Immature natural killer cell (primary cell): Measurements from ENCODE around the gene NDUFAF7. TPM values are rescaled to one million over a fixed set of nuclear protein-coding genes. Genes with fewer than 3 reads are reported as not detected.
"Not testable (repeated sequence)": the region's sequence is repeated elsewhere in the genome, so short reads cannot be mapped to it uniquely, and the experiment has no call there.

Source experiments
- DNase-seq, 3 donors: peaks; one replicate each; pipeline ENCODE4 v3.0.0; 2022; ENCODE audit warnings: mixed read lengths in 1 of 3
- H3K27ac Mint-ChIP-seq, 6 donors: one replicate each; pipeline ENCODE4 v1.8.0; 2020; ENCODE audit warnings: mixed read lengths in 6 of 6, mild to moderate bottlenecking in 5 of 6, inconsistent platforms in 4 of 6, moderate library complexity in 3 of 6
- H3K27me3 Mint-ChIP-seq, 3 donors: one replicate each; pipeline ENCODE4 v1.8.0; 2020 to 2021; ENCODE audit warnings: low read depth in 3 of 3, mild to moderate bottlenecking in 3 of 3, mixed read lengths in 3 of 3, moderate library complexity in 3 of 3, inconsistent platforms in 1 of 3
- H3K36me3 Mint-ChIP-seq, 3 donors: one replicate each; pipeline ENCODE4 v1.8.0; 2020; ENCODE audit warnings: mixed read lengths in 3 of 3, inconsistent platforms in 2 of 3, mild to moderate bottlenecking in 2 of 3
- H3K4me1 Mint-ChIP-seq, 2 donors: one replicate each; pipeline ENCODE4 v1.8.0; 2020; ENCODE audit warnings: inconsistent platforms in 2 of 2, mild to moderate bottlenecking in 2 of 2, mixed read lengths in 2 of 2, moderate library complexity in 1 of 2
- H3K4me3 Mint-ChIP-seq, 5 donors: one replicate each; pipeline ENCODE4 v1.8.0; 2020; ENCODE audit warnings: mild to moderate bottlenecking in 5 of 5, mixed read lengths in 5 of 5, inconsistent platforms in 3 of 5, moderate library complexity in 3 of 5
- H3K9me3 Mint-ChIP-seq, 6 donors: one replicate each; pipeline ENCODE4 v1.8.0; 2020; ENCODE audit warnings: mild to moderate bottlenecking in 6 of 6, mixed read lengths in 6 of 6, inconsistent platforms in 4 of 6, moderate library complexity in 3 of 6
- polyA plus RNA-seq, 3 donors: library from polyadenylated mRNA; unstranded; fragments of 300-500 nt; fragmentation: Illumina TruSeq; gene quantifications; one replicate each; pipeline ENCODE4 v1.2.3, GENCODE V29; 2021

The NDUFAF7 gene, protein sequence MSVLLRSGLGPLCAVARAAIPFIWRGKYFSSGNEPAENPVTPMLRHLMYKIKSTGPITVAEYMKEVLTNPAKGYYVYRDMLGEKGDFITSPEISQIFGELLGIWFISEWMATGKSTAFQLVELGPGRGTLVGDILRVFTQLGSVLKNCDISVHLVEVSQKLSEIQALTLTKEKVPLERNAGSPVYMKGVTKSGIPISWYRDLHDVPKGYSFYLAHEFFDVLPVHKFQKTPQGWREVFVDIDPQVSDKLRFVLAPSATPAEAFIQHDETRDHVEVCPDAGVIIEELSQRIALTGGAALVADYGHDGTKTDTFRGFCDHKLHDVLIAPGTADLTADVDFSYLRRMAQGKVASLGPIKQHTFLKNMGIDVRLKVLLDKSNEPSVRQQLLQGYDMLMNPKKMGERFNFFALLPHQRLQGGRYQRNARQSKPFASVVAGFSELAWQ
- polyA plus RNA-seq: 1 to 10 TPM; 5.9 to 8.1 (median 7.7) TPM

DNA sequence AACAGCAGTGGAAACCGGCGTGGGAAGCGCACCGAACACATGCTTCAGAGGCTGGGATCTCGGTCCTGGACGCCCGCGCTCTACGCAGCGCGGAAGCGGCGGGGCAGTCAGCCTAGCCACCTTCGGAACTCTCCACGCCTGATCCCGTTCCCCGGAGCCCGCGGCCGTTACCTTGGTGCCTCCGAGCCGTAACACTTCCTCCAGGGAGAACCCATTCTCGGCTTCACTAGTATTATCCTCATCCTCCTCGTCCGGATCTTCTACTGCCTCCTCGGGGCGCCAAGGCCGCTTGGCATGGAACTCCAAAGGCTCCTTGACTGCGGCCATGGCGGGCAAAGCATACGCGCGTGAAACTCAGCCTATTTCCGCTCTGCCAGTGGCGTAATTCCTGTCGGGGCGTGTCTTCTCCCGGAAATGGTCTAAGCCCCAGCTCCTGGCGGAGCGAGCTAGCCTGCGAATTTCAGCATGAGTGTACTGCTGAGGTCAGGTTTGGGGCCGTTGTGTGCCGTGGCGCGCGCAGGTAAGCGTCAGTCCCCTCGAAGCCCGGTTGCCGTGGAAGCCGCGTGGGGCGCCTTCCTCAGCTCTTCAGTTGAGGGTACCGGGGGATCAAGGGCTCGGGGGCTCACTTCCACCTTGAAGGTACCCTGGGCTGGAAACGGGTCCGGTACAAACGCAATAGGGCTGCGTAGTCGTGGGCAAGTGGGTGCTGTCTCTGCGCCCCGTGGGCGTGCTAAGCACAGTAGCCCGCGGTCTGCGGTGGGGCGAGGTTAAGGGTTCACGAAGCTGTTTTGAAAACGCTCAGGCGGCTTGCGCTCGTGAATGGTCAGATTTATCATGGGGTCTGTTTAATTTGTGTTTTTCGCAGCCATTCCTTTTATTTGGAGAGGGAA, at the start of gene NDUFAF7, which contains the start of gene CEBPZ:
Gene NDUFAF7 (plus strand): TSS at position 418 of the 890 bp plus-strand sequence. CDS start 48 bp downstream, at position 466.
Gene CEBPZ (minus strand): TSS at position 356 of the 890 bp plus-strand sequence. CDS start 29 bp downstream, at position 327.
- Mint-ChIP-seq H3K4me1 (peaks cover 8 to 27% of the 10 kb centered on the region in 2 donors), H3K4me3 (no peak within 1 kb of the TSS), H3K9me3 (no peaks in the 10 kb centered on the region), H3K27me3 (peaks cover 0 to 3% (median 0%) of the 10 kb centered on the region in 3 donors), H3K27ac (no peak within 1 kb of the TSS), H3K36me3 (peaks cover 20 to 23% (median 20%) of the 10 kb centered on the region in 3 donors)
- peak; percentile 86 for DNase-seq

DNA sequence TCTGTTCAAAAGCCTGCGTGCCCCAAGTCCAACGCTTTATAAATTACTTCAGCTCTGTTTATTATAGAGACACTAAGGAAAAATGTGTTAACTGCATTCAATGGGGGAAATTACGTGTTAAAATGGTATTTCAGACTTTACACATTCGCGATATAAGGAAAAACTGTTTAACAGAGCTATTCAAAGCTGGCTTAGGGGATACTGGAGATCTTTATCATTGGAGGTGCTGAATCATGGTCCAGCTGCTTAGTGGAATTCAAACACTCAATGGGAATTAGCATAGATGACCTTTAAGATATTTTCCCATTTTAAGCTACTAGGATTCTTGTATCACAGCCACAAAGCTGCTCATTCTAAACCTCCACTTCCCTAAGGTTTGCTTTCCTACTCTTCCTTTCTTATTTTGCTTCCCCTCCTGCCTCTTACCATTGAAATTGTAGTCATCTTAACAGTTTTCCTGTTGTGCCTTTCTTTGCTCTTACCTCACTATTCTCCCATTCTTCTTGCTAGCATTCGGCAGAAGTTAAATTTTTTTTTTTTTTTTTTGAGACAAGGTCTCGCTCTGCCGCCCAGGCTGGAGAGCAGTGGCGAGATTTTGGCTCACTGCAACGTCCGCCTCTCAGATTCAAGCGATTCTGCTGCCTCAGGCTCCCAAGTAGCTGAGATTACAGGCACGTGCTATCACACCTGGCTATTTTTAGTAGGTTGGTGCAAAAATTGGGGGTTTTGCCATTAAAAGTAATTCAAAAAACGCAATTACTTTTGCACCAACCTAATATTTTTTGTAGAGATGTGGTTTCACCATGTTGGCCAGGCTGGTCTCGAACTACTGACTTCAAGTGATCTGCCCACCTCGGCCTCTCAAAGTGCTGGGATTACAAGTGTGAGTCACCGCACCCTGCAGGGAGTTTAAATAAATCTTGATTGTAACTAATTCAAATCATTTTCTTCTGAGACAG, 49.5 kb upstream of the NDUFAF7 start:
- Mint-ChIP-seq H3K36me3 (no peaks in the 10 kb centered on the region), H3K4me1 (no peaks in the 10 kb centered on the region), H3K9me3 (no peaks in the 10 kb centered on the region), H3K4me3 (no peak overlapping the region), H3K27me3 (peaks cover 2 to 7% (median 6%) of the 10 kb centered on the region in 3 donors), H3K27ac (no peak overlapping the region)
- no peak for DNase-seq

DNA sequence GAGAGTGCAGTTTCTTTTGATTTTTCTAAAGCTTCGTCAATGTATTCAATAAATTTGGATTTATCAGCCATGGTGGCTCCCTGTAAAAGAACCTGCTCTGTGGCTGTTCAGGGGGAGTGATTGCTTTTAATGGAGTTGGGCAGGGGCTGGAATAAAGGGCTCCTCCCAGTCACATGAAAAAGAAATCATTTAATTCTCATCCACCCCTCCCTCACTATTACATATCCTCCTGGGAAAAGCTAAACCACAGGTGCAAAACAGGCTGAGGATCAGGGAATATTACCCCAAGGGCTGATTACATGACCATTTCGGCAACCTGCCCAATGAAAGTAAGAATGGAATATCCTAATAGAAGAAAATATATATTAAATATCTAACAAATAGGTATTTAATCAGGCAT, 42.9 kb upstream of the NDUFAF7 start, which contains the start of gene SULT6B1:
Gene SULT6B1 (minus strand): TSS at position 101 of the 400 bp plus-strand sequence. CDS start 30 bp downstream, at position 71.
- no peaks in the 10 kb centered on the region for H3K4me1 Mint-ChIP-seq
- H3K36me3 Mint-ChIP-seq: no peaks in the 10 kb centered on the region
- H3K4me3 Mint-ChIP-seq: no peak within 1 kb of the TSS
- H3K27ac Mint-ChIP-seq: peak within 1 kb of the TSS in 1 of 6 donors; percentile 45
- no peak for DNase-seq
- H3K9me3 Mint-ChIP-seq: no peaks in the 10 kb centered on the region
- peaks cover 3 to 6% (median 6%) of the 10 kb centered on the region in 3 donors for H3K27me3 Mint-ChIP-seq

DNA sequence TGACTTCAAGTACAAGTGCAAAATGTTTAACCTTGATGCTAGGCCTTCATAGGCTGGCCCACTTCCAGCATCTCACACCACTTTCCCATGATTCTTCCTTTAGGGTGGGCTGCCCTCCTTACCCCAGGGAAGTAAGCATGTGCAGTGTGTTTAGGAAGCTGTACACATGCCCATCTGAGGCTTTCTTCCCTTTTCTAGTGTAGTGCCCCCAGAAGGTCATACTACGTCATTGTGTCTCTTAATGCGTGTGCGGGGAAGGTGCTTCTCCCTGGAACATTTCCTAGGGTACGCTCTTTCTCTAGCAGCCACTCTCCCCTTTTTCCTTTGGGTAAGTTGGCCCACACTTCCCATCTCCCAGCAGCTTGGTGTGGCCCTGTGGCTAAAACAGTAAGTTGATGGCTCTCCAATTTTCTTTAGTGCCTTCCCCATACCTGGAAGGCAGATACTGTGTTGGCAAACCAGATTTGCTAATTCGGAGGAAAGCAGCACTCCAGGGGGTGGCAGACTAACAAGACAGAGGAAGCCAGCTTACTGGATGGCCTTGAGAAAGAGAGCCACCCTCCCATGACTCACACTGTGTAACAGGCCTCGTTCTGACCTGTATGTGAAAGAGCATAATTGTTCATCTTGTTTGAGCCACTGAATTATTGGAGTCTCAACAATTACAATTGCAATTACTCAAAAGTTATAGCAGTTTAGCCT, 41.9 kb upstream of the NDUFAF7 start:
- DNase-seq: no peak
- Mint-ChIP-seq H3K36me3 (no peaks in the 10 kb centered on the region), H3K4me1 (no peaks in the 10 kb centered on the region), H3K27me3 (peaks cover 3 to 6% (median 6%) of the 10 kb centered on the region in 3 donors), H3K4me3 (no peak overlapping the region), H3K27ac (no peak overlapping the region), H3K9me3 (no peaks in the 10 kb centered on the region)

DNA sequence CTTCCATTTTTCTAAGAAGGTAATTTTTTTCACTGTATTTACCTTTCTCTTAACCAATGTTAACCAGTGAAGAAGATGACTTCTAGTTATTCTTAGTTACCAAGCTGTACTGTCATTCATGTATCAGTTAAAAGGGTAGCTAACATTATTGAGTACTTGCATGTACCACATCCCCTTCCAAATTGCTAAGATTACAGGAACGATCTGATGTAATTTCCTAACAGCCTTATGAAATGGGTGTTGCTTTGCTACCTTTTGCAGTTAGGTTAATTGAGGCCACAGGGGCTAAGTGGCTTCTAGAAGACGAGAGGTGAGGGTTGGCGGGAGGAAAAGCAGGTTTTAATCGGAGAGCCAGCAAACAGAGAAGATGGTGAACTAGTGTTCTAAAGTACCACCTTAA, 41.2 kb upstream of the NDUFAF7 start:
- Mint-ChIP-seq H3K27ac (no peak overlapping the region), H3K9me3 (no peaks in the 10 kb centered on the region), H3K36me3 (no peaks in the 10 kb centered on the region), H3K4me1 (no peaks in the 10 kb centered on the region), H3K27me3 (peaks cover 3 to 6% (median 4%) of the 10 kb centered on the region in 3 donors), H3K4me3 (no peak overlapping the region)
- DNase-seq: no peak

DNA sequence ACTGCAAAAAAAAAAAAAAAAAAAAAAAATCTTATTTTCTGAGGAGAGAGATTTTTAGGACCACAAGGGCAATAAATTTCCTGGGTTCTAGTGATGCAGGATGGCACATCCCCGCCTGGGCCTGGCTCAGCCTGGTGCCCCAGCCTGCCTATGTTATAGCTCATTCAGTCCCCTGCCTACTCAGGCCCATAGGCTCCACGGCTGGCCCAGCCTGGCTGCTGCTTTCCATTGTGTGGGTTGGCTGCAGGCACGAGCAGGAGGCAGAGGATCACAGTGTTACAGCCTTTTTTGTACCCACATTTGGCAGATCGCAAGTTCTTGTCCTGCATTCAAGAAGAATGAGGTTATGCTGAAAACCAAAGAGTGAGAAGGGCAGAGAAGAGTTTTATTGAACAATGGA, 40.2 kb upstream of the NDUFAF7 start:
- DNase-seq: no peak
- Mint-ChIP-seq H3K36me3 (no peaks in the 10 kb centered on the region), H3K4me1 (peaks cover 3 to 4% of the 10 kb centered on the region in 2 donors), H3K4me3 (no peak overlapping the region), H3K9me3 (peaks cover 0 to under 1% (median 0%) of the 10 kb centered on the region in 6 donors), H3K27me3 (peaks cover 2 to 7% (median 5%) of the 10 kb centered on the region in 3 donors), H3K27ac (no peak overlapping the region)

DNA sequence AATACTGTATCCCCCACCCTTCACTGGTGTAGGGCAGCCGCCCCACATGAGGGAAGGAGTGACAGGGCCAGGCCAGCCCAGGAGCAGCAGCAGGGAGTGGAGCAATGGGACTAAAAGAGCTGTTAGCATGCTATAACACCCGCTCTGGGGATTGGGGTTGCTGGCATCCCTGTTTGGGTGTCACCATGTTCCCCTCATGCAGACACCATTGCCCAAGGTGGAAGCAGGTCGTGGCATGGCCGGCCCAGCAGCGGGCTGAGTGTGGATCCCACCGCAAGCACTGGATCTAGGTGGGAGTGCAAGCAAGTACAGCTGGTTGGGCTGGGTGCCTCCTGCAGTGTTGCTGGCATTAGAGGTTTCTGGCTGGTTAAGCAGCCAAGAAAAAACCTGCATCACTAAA, 39.7 kb upstream of the NDUFAF7 start:
- Mint-ChIP-seq H3K36me3 (no peaks in the 10 kb centered on the region), H3K27me3 (peaks cover 6 to 10% (median 8%) of the 10 kb centered on the region in 3 donors), H3K27ac (no peak overlapping the region), H3K9me3 (peaks cover 0 to 2% (median 0%) of the 10 kb centered on the region in 6 donors), H3K4me3 (no peak overlapping the region), H3K4me1 (peaks cover 6 to 8% of the 10 kb centered on the region in 2 donors)
- DNase-seq: no peak

DNA sequence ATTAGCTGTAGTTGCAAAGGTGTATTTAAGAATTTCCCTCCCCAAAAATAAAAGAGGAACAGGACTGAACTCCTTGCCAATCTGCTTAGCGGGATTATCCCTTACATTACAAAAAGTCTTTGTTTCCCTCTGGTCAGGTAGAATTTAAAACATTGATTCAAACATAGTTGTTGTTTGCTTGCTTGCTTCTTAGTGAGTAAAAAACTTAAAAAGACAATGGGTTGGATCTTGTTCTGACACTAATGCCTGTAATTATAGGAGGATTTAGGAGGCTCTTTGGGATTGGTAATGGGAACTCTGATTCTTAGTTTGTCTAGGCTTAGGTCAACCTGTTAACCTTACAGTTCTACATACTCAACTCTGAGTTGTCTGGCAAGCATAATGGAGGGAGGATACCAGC, 38.9 kb upstream of the NDUFAF7 start:
- Mint-ChIP-seq H3K4me1 (peaks cover 14 to 16% of the 10 kb centered on the region in 2 donors), H3K9me3 (peaks cover 0 to 2% (median 0%) of the 10 kb centered on the region in 6 donors), H3K27ac (no peak overlapping the region), H3K36me3 (no peaks in the 10 kb centered on the region), H3K4me3 (no peak overlapping the region), H3K27me3 (peaks cover 5 to 10% (median 6%) of the 10 kb centered on the region in 3 donors)
- DNase-seq: no peak

DNA sequence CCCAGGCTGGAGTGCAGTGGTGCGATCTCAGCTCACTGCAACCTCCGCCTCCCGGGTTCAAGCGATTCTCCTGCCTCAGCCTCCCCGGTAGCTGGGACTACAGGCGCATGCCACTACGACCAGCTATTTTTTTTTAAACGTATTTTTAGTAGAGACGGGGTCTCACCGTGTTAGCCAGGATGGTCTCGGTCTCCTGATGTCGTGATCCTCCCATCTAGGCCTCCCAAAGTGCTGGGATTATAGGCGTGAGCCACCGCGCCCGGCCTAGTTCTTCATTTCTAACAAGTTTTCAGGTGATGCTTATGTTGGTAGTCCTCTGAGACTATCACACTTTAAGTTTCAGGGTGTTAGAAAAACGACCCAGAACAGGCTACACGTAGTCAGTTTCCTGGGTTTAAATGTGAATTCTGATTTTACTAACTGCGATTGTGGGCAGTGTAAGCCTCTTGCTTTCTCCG, 35.6 kb upstream of the NDUFAF7 start:
- not testable (repeated sequence) for H3K27me3 Mint-ChIP-seq, H3K9me3 Mint-ChIP-seq, DNase-seq, H3K36me3 Mint-ChIP-seq
- Mint-ChIP-seq H3K4me1 (peaks cover 24 to 43% of the 10 kb centered on the region in 2 donors), H3K27ac (peak overlapping the region; percentile 91 to 100 (median 99)), H3K4me3 (peak overlapping the region; percentile 96 to 100 (median 98))

DNA sequence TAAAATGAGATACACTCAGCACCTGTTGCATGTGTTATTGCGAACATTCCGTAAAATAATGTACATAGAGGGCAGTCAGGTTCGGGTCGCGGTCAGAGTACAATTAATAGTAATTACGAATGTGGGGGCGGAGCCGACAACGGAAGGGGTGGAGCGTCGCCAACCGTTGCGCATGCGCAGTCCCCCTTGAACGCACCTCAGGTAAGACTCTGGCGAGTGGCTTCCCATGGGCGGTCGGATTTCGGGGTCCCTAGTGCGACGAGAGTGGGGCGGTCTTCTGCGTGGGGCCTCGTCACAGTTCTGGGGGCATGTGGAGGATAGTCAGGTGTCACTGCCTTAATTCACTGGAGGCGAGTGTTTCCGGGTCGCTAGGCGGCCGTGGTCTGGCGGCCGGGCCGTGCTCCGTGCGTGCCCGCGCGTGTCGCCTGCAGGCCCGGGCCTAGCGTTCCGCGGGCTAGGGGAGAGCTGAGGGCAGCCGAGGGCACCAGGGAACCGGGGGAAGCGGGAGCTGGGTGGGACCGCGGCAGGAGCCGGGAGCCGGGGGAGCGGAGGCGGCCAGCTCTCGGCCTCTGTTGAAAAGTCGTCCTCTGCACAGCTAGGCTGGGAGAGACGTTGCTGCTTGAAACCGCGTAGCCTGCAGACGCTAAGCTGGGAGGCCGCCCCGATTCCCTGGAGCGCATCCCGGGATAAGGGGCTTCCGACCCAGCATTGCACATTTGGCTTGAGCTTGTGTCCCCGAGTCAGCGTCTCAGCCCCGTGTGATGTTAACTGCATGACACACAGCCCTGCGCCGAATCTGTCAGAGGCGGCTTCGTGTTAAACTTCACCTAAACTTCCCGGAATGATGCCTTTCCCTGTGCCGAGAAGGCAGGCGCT, 34.9 kb upstream of the NDUFAF7 start, which contains the start of gene CEBPZOS:
Gene CEBPZOS (plus strand): TSS at position 177 of the 876 bp plus-strand sequence. CDS start 3,209 bp downstream, outside the sequence.
- H3K9me3 Mint-ChIP-seq: peaks cover 0 to 2% (median 0%) of the 10 kb centered on the region in 6 donors
- H3K4me1 Mint-ChIP-seq: peaks cover 24 to 50% of the 10 kb centered on the region in 2 donors
- H3K27me3 Mint-ChIP-seq: peaks cover 5 to 6% (median 6%) of the 10 kb centered on the region in 3 donors
- peak within 1 kb of the TSS; percentile 96 to 100 (median 98) for H3K4me3 Mint-ChIP-seq
- H3K36me3 Mint-ChIP-seq: peaks cover 0 to 5% (median 0%) of the 10 kb centered on the region in 3 donors
- H3K27ac Mint-ChIP-seq: peak within 1 kb of the TSS; percentile 91 to 100 (median 99)
- peak; percentile 86 to 91 (median 89) for DNase-seq

DNA sequence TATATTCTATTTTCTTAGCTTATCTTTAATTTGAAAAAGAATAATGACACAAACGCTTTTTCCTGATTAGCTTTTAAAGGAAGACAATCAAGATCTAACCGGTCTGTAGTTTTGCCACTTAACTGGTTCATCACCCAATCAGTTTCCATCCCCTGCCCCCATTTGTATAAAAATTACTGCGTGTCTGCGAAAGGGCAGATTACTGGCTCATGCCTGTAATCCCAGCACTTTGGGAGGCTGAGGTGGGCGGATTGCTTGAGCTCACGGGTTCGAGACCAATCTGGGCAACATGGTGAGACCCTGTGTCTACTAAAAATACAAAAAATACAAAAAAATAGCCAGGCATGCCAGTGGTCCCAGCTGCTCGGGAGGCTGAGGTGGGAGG, 32.8 kb upstream of the NDUFAF7 start:
- Mint-ChIP-seq H3K4me3 (peak overlapping the region in 2 of 5 donors; percentile 27 to 42), H3K27me3 (peaks cover 5 to 7% (median 6%) of the 10 kb centered on the region in 3 donors), H3K27ac (peak overlapping the region in 1 of 6 donors; percentile 24), H3K9me3 (peaks cover 0 to 2% (median 0%) of the 10 kb centered on the region in 6 donors), H3K36me3 (peaks cover 3 to 18% (median 8%) of the 10 kb centered on the region in 3 donors), H3K4me1 (peaks cover 32 to 70% of the 10 kb centered on the region in 2 donors)
- DNase-seq: no peak
